Measurements from ENCODE around the gene NUPR1. TPM values are rescaled to one million over a fixed set of nuclear protein-coding genes. Genes with fewer than 3 reads are reported as not detected.
"Not testable (repeated sequence)": the region's sequence is repeated elsewhere in the genome, so short reads cannot be mapped to it uniquely, and the experiment has no call there.

NUPR1 gene
- total and polyA plus RNA-seq, 8 donors: 4.2 to 251 (median 74.9) TPM

- TF ChIP-seq CTCF (IDR thresholded peaks at IDR 0.05) (no peak), POLR2AphosphoS5 (IDR thresholded peaks at IDR 0.05) (no peak), EP300 (IDR thresholded peaks at IDR 0.05) (no peak), POLR2A (IDR thresholded peaks at IDR 0.05) (no peak)
- peaks cover 0 to 8% (median 0%) of the 10 kb centered on the region in 3 donors for H3K27me3 ChIP-seq
- no peak for DNase-seq
- peaks cover 0 to 7% (median 0%) of the 10 kb centered on the region in 4 donors for H3K36me3 ChIP-seq
- intact Hi-C loops (cut with DNase I; ENCODE audit: low total_unique reads): no loop called here
- peaks cover 0 to 7% (median 0%) of the 10 kb centered on the region in 4 donors for H3K4me1 ChIP-seq
- H3K9me3 ChIP-seq: no peaks in the 10 kb centered on the region
- no peak overlapping the region for H3K27ac ChIP-seq
- H3K4me3 ChIP-seq: no peak overlapping the region
- WGBS, 5 donors: 84 to 92% (median 87%) methylated on average over 19 of the region's 19 CpGs
These were observed 37.2 kb downstream of the NUPR1 start for GRCh38 chr16:28501258-28502232.

GRCh38 chr16:28500476-28501180 is 38.1 kb downstream of the NUPR1 start:
- WGBS, 5 donors: 82 to 87% (median 85%) methylated on average over 17 to 18 of the region's 18 CpGs
- intact Hi-C loops (cut with DNase I; ENCODE audit: low total_unique reads); H3K27ac ChIP-seq; H3K9me3 ChIP-seq; H3K4me3 ChIP-seq; DNase-seq; H3K27me3 ChIP-seq; H3K36me3 ChIP-seq: not testable (repeated sequence)
- H3K4me1 ChIP-seq: peaks cover 0 to 14% (median 0%) of the 10 kb centered on the region in 4 donors

GRCh38 chr16:28499854-28500253 is 38.9 kb downstream of the NUPR1 start:
- peaks cover 0 to 7% (median 0%) of the 10 kb centered on the region in 4 donors for H3K36me3 ChIP-seq
- TF ChIP-seq CTCF (IDR thresholded peaks at IDR 0.05) (no peak), POLR2AphosphoS5 (IDR thresholded peaks at IDR 0.05) (no peak), POLR2A (IDR thresholded peaks at IDR 0.05) (no peak), EP300 (IDR thresholded peaks at IDR 0.05) (no peak)
- H3K27ac ChIP-seq: no peak overlapping the region
- 71 to 78% (median 73%) methylated on average over 9 to 10 of the region's 10 CpGs for WGBS, 5 donors
- H3K27me3 ChIP-seq: peaks cover 0 to 5% (median 0%) of the 10 kb centered on the region in 3 donors
- H3K4me1 ChIP-seq: peaks cover 0 to 14% (median 0%) of the 10 kb centered on the region in 4 donors
- intact Hi-C loops (cut with DNase I; ENCODE audit: low total_unique reads): no loop called here
- no peak overlapping the region for H3K4me3 ChIP-seq
- H3K9me3 ChIP-seq: no peaks in the 10 kb centered on the region
- no peak for DNase-seq

DNA sequence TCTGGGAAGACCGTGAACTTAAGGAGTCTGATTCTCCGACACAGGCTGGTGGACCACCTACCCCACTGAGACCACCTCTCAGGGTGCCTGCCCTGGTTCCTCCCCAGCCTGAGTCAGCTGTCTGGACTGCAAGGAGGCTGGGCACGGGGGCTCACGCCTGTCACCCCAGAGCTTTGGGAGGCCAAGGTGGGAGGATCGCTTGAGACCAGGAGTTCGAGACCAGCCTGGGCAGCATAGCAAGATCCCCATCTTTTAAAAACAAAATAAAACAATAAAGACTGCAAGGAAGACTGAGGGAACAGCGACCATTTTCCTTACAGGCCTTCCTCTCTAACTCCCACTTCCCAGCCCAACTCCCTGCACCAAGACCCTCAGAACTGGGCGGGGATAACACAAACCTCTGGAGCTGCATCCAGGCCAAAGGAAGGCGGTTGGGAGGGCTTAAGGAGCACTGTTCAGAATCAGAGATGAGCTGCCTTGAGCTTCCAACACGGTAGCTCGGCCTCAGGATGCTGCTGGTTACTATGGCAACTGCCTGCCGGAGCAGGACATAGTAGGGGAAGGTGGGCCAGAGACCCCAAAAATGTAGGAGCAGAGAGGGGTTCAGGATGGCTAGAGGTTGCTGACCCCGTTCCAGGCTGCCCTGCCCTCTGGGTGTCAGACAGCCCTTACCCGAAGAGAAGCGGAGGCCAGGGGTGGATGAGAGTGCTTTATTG is 40.0 kb downstream of the NUPR1 start:
- Histone ChIP-seq H3K4me3 (no peak overlapping the region), H3K27me3 (peaks cover 0 to 5% (median 0%) of the 10 kb centered on the region in 3 donors), H3K4me1 (peaks cover 0 to 14% (median 0%) of the 10 kb centered on the region in 4 donors), H3K27ac (no peak overlapping the region), H3K36me3 (peaks cover 0 to 7% (median 0%) of the 10 kb centered on the region in 4 donors), H3K9me3 (no peaks in the 10 kb centered on the region)
- 85 to 91% (median 87%) methylated on average over 13 to 15 of the region's 15 CpGs for WGBS, 5 donors
- intact Hi-C loops (cut with DNase I; ENCODE audit: low total_unique reads): no loop called here
- DNase-seq: no peak
- TF ChIP-seq POLR2AphosphoS5 (IDR thresholded peaks at IDR 0.05) (no peak), POLR2A (IDR thresholded peaks at IDR 0.05) (no peak), EP300 (IDR thresholded peaks at IDR 0.05) (no peak), CTCF (IDR thresholded peaks at IDR 0.05) (no peak)

Data from stomach (tissue), 9 donors.